ENCODE data around the gene ACBD6. TPM values are rescaled to one million over a fixed set of nuclear protein-coding genes. Genes with fewer than 3 reads are reported as not detected.

Gene ACBD6
- total and polyA plus RNA-seq, 7 donors, result 12.6 to 20.4 (median 17.3) TPM

DNA sequence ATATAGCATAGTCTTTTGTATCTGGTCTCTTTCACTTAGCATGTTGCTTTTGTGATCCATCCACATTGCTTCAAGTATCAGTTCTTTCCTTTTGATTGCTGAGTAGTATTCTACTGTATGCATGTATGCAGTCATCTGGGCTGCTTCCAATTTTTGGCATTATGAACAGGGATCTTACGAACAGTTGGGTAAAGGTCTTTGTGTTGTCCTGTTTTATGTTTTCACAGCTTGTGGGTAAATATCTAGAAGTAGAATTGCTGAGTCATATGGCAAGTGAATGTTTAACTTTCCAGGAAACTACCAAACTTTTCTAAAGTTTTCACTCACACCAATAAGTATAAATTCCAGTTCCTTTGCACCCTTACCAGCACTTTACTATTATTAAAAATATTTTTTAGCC lies 211.4 kb downstream of the ACBD6 start:
- TF ChIP-seq CTCF (IDR thresholded peaks at IDR 0.05), result no peak
- H3K4me1 ChIP-seq, result no peaks in the 10 kb centered on the region
- no peak for ATAC-seq
- no peak overlapping the region for H3K4me3 ChIP-seq
- DNase-seq, result no peak
- peaks cover 0 to 13% of the 10 kb centered on the region in 2 donors for H3K36me3 ChIP-seq (ENCODE audit: insufficient read depth in 1 of 2, low read depth in 1 of 2)
- no peaks in the 10 kb centered on the region for H3K27me3 ChIP-seq (ENCODE audit: insufficient read depth in 3 of 3, low read length in 2 of 3)
- no peaks in the 10 kb centered on the region for H3K9me3 ChIP-seq
- intact Hi-C loops (cut with DNase I), result no loop called here
- WGBS, 3 donors, result 93 to 95% (median 94%) methylated on average over 1 of the region's 1 CpG
- H3K27ac ChIP-seq, result no peak overlapping the region

- no peaks in the 10 kb centered on the region for H3K27me3 ChIP-seq (ENCODE audit: insufficient read depth in 3 of 3, low read length in 2 of 3)
- peaks cover 0 to 19% of the 10 kb centered on the region in 2 donors for H3K36me3 ChIP-seq (ENCODE audit: insufficient read depth in 1 of 2, low read depth in 1 of 2)
- no peak overlapping the region for H3K4me3 ChIP-seq
- intact Hi-C loops (cut with DNase I), result no loop called here
- no peaks in the 10 kb centered on the region for H3K9me3 ChIP-seq
- no peak for DNase-seq
- TF ChIP-seq CTCF (IDR thresholded peaks at IDR 0.05), result no peak
- ATAC-seq, result no peak
- H3K27ac ChIP-seq, result no peak overlapping the region
- WGBS, 3 donors, result 87 to 95% (median 88%) methylated on average over 6 of the region's 6 CpGs
- H3K4me1 ChIP-seq, result no peaks in the 10 kb centered on the region
Measured at GRCh38 chr1:180290265-180291001, 211.9 kb downstream of the ACBD6 start.

DNA sequence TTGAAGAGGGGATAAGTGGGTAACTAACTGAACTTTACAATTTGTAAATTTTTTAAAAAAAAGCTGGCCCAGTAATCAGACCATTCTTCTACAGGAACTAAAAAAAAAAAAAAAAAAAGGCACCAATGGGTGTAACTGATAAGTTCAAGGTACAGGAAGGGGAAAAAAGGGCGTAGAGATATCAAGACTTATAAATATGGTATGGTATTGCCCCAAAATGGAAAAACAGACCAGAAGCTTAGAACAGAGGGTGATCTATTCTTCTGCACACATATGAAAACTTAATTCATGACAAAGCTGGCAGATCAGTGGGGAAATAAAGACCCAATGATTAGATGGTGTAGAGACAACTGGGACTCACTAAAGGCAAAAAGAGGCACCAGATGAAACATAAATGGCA lies 213.4 kb downstream of the ACBD6 start:
- DNase-seq, result no peak
- no peak for ATAC-seq
- Histone ChIP-seq H3K4me1 (no peaks in the 10 kb centered on the region), H3K4me3 (no peak overlapping the region), H3K9me3 (no peaks in the 10 kb centered on the region), H3K27ac (no peak overlapping the region), H3K27me3 (ENCODE audit: insufficient read depth in 3 of 3, low read length in 2 of 3) (no peaks in the 10 kb centered on the region), H3K36me3 (ENCODE audit: insufficient read depth in 1 of 2, low read depth in 1 of 2) (peaks cover 0 to 29% of the 10 kb centered on the region in 2 donors)
- TF ChIP-seq CTCF (IDR thresholded peaks at IDR 0.05), result no peak
- intact Hi-C loops (cut with DNase I), result no loop called here
- 93 to 95% (median 95%) methylated on average over 1 of the region's 1 CpG for WGBS, 3 donors

- DNase-seq (no peak), ATAC-seq (no peak)
- H3K9me3 ChIP-seq, result no peaks in the 10 kb centered on the region
- no peak overlapping the region for H3K4me3 ChIP-seq
- intact Hi-C loops (cut with DNase I), result no loop called here
- peaks cover 0 to 29% of the 10 kb centered on the region in 2 donors for H3K36me3 ChIP-seq (ENCODE audit: insufficient read depth in 1 of 2, low read depth in 1 of 2)
- TF ChIP-seq CTCF (IDR thresholded peaks at IDR 0.05), result no peak
- no peak overlapping the region for H3K27ac ChIP-seq
- whole genome bisulfite sequencing, 3 donors, result 75 to 83% (median 81%) methylated on average over 3 of the region's 3 CpGs
- H3K4me1 ChIP-seq, result no peaks in the 10 kb centered on the region
- no peaks in the 10 kb centered on the region for H3K27me3 ChIP-seq (ENCODE audit: insufficient read depth in 3 of 3, low read length in 2 of 3)
Measured at GRCh38 chr1:180287988-180288705, 214.2 kb downstream of the ACBD6 start.
